SK-N-SH treated with all-trans-retinoic acid at 6 μM for 48 hours (cell line): Measurements from ENCODE around the gene COL11A1.

ENCODE experiments used
- ATAC-seq: fragments of 200-7000 bp; cut with Tn5 transposase; 3 replicates; pipeline ENCODE4 v1.9.1; 2020; ENCODE audit warnings: mild to moderate bottlenecking, moderate library complexity
- ARNTL ChIP-seq: fragments of 450-650 bp; formaldehyde crosslinking; IDR thresholded peaks from 2 replicates; pipeline ENCODE4 v1.5.0; 2020; ENCODE audit warnings: low read depth, mild to moderate bottlenecking, moderate library complexity, borderline replicate concordance
- BACH2 ChIP-seq: fragments of 250-450 bp; sonication (Bioruptor Pico); IDR thresholded peaks from 2 replicates; pipeline ENCODE4 v1.9.0; 2021; ENCODE audit warnings: mild to moderate bottlenecking, borderline replicate concordance
- ESRRG ChIP-seq: fragments of 250-450 bp; sonication (Bioruptor Pico); IDR thresholded peaks from 2 replicates; pipeline ENCODE4 v1.6.1; 2021; ENCODE audit warnings: mild to moderate bottlenecking
- GLIS3 ChIP-seq: fragments of 250-450 bp; sonication (Bioruptor Pico); IDR thresholded peaks from 2 replicates; pipeline ENCODE4 v1.5.0; 2020; ENCODE audit warnings: mild to moderate bottlenecking, moderate library complexity
- ISL1 ChIP-seq: fragments of 250-450 bp; sonication (Bioruptor Pico); IDR thresholded peaks from 2 replicates; pipeline ENCODE4 v2.1.2; 2022; ENCODE audit warnings: mild to moderate bottlenecking, moderate library complexity
- OSR1 ChIP-seq: fragments of 250-450 bp; sonication (Bioruptor Pico); IDR thresholded peaks from 2 replicates; pipeline ENCODE4 v1.8.0; 2022; ENCODE audit warnings: moderate library complexity, mild to moderate bottlenecking, inconsistent platforms
- PATZ1 ChIP-seq: fragments of 250-450 bp; sonication (Bioruptor Pico); IDR thresholded peaks from 2 replicates; pipeline ENCODE4 v1.8.0; 2020; ENCODE audit warnings: mild to moderate bottlenecking, moderate library complexity, borderline replicate concordance
- PPARA ChIP-seq: fragments of 250-450 bp; sonication (Bioruptor Pico); IDR thresholded peaks from 2 replicates; pipeline ENCODE4 v1.5.0; 2020; ENCODE audit warnings: mild to moderate bottlenecking, borderline replicate concordance
- RARB ChIP-seq: fragments of 250-450 bp; sonication (Bioruptor Pico); IDR thresholded peaks from 2 replicates; pipeline ENCODE4 v1.8.0; 2021; ENCODE audit warnings: mild to moderate bottlenecking, moderate library complexity
- TCF4 ChIP-seq: fragments of 250-450 bp; sonication (Bioruptor Pico); IDR thresholded peaks from 2 replicates; pipeline ENCODE4 v1.8.0; 2021; ENCODE audit warnings: mild to moderate bottlenecking, moderate library complexity, borderline replicate concordance
- TOX ChIP-seq: fragments of 250-450 bp; sonication (Bioruptor Pico); IDR thresholded peaks from 2 replicates; pipeline ENCODE4 v1.8.0; 2021; ENCODE audit warnings: mild to moderate bottlenecking, moderate library complexity, borderline replicate concordance
- ZC3H10 ChIP-seq: fragments of 250-450 bp; sonication (Bioruptor Pico); IDR thresholded peaks from 2 replicates; pipeline ENCODE4 v1.5.1; 2021; ENCODE audit warnings: mild to moderate bottlenecking, moderate library complexity
- ZFP3 ChIP-seq: fragments of 250-450 bp; sonication (Bioruptor Pico); IDR thresholded peaks from 2 replicates; pipeline ENCODE4 v1.5.0; 2020; ENCODE audit warnings: mild to moderate bottlenecking, moderate library complexity
- ZFP30 ChIP-seq: fragments of 450-650 bp; formaldehyde crosslinking; IDR thresholded peaks from 2 replicates; pipeline ENCODE4 v1.5.0; 2022; ENCODE audit warnings: mild to moderate bottlenecking, moderate library complexity
- ZNF565 ChIP-seq: fragments of 450-650 bp; formaldehyde crosslinking; conservative IDR thresholded peaks from 2 replicates; pipeline ENCODE4 v1.5.0; 2020; ENCODE audit warnings: low read depth, mild to moderate bottlenecking, moderate library complexity
- ZNF8 ChIP-seq: fragments of 450-650 bp; formaldehyde crosslinking; IDR thresholded peaks from 2 replicates; pipeline ENCODE4 v1.5.0; 2020; ENCODE audit warnings: mild to moderate bottlenecking, moderate library complexity
- TF ChIP-seq, protein P1 (sequence below): fragments of 250-450 bp; sonication (Bioruptor Pico); IDR thresholded peaks from 2 replicates; pipeline ENCODE4 v1.8.0; 2021; ENCODE audit warnings: low read depth, mild to moderate bottlenecking, moderate library complexity, borderline replicate concordance
- TF ChIP-seq, protein P2 (sequence below): fragments of 250-450 bp; sonication (Bioruptor Pico); IDR thresholded peaks from 2 replicates; pipeline ENCODE4 v1.5.0; 2020; ENCODE audit warnings: mild to moderate bottlenecking, moderate library complexity

Gene COL11A1

DNA sequence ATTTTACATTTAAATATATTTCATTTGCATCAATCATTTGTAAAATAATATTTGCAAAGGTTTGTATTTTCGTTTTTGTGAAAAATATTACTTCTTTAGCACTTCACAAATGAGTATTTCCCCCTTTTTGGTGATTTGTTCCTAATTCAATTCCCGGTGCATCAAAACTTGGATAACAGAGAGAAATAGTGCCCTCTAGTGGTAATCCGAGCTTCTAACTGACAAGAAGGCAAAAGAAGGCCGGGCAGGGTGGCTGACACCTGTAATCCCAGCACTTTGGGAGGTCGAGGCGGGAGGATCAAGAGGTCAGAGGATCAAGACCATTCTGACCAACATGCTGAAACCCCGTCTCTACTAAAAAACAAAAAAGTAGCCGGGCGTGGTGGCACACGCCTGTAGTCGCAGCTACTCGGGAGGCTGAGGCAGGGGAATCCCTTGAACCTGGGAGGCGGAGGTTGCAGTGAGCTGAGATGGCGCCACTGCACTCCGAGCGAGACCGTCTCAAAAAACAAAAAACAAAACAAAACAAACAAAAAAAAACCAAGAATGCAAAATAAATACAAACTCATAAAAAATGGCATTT, 137.7 kb downstream of the COL11A1 start (continued):
- TF ChIP-seq, protein P1, sequence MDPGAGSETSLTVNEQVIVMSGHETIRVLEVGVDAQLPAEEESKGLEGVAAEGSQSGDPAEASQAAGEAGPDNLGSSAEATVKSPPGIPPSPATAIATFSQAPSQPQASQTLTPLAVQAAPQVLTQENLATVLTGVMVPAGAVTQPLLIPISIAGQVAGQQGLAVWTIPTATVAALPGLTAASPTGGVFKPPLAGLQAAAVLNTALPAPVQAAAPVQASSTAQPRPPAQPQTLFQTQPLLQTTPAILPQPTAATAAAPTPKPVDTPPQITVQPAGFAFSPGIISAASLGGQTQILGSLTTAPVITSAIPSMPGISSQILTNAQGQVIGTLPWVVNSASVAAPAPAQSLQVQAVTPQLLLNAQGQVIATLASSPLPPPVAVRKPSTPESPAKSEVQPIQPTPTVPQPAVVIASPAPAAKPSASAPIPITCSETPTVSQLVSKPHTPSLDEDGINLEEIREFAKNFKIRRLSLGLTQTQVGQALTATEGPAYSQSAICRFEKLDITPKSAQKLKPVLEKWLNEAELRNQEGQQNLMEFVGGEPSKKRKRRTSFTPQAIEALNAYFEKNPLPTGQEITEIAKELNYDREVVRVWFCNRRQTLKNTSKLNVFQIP (CRISPR knock-in tag), result no peak
- TF ChIP-seq RARB (CRISPR knock-in tag) (no peak), TCF4 (no peak), ZFP30 (CRISPR knock-in tag) (no peak), ZC3H10 (CRISPR knock-in tag) (no peak), ISL1 (CRISPR knock-in tag) (no peak)
- TF ChIP-seq, protein P2, sequence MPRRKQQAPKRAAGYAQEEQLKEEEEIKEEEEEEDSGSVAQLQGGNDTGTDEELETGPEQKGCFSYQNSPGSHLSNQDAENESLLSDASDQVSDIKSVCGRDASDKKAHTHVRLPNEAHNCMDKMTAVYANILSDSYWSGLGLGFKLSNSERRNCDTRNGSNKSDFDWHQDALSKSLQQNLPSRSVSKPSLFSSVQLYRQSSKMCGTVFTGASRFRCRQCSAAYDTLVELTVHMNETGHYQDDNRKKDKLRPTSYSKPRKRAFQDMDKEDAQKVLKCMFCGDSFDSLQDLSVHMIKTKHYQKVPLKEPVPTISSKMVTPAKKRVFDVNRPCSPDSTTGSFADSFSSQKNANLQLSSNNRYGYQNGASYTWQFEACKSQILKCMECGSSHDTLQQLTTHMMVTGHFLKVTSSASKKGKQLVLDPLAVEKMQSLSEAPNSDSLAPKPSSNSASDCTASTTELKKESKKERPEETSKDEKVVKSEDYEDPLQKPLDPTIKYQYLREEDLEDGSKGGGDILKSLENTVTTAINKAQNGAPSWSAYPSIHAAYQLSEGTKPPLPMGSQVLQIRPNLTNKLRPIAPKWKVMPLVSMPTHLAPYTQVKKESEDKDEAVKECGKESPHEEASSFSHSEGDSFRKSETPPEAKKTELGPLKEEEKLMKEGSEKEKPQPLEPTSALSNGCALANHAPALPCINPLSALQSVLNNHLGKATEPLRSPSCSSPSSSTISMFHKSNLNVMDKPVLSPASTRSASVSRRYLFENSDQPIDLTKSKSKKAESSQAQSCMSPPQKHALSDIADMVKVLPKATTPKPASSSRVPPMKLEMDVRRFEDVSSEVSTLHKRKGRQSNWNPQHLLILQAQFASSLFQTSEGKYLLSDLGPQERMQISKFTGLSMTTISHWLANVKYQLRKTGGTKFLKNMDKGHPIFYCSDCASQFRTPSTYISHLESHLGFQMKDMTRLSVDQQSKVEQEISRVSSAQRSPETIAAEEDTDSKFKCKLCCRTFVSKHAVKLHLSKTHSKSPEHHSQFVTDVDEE (CRISPR knock-in tag), result no peak

GRCh38 chr1:102967786-102968185, 140.5 kb downstream of the COL11A1 start:
- no peak for ATAC-seq
- TF ChIP-seq ARNTL (no peak), ZNF565 (CRISPR knock-in tag) (no peak), ISL1 (CRISPR knock-in tag) (no peak), TCF4 (no peak), ZC3H10 (CRISPR knock-in tag) (no peak), RARB (CRISPR knock-in tag) (no peak), ESRRG (CRISPR knock-in tag) (no peak), ZNF8 (no peak), ZFP30 (CRISPR knock-in tag) (no peak)
- TF ChIP-seq, protein P1 (CRISPR knock-in tag), result no peak
- TF ChIP-seq, protein P2 (CRISPR knock-in tag), result no peak
- TF ChIP-seq, all 23 proteins: peak for 0

- TF ChIP-seq GLIS3 (CRISPR knock-in tag) (no peak), TOX (CRISPR knock-in tag) (no peak), ZFP3 (CRISPR knock-in tag) (no peak), ZC3H10 (CRISPR knock-in tag) (no peak), OSR1 (CRISPR knock-in tag) (no peak), RARB (CRISPR knock-in tag) (no peak), PATZ1 (CRISPR knock-in tag) (no peak), PPARA (CRISPR knock-in tag) (no peak), BACH2 (CRISPR knock-in tag) (no peak)
- TF ChIP-seq, protein P1 (CRISPR knock-in tag), result no peak
- no peak for ATAC-seq
These were observed 146.8 kb downstream of the COL11A1 start for GRCh38 chr1:102961549-102961948.
